Left hindlimb (tissue), 1 donor: ENCODE measurements around the gene GPR42.

Source experiments
- DNase-seq: peaks from one replicate; pipeline ENCODE4 v3.0.0-alpha.2; 2018

GPR42 gene

GRCh38 chr19:35370722-35371121 is at the start of gene GPR42:
Gene GPR42, plus strand, starts transcription at chr19:35371068. Its CDS starts 292 bp downstream, at chr19:35371360.
- DNase-seq: no peak

- DNase-seq: no peak
Measured at GRCh38 chr19:35321291-35321690, 49.6 kb upstream of the GPR42 start.

- no peak for DNase-seq
Measured at GRCh38 chr19:35322014-35322413, 48.9 kb upstream of the GPR42 start.

GRCh38 chr19:35327642-35328041 is 43.2 kb upstream of the GPR42 start:
- DNase-seq: no peak

- DNase-seq: no peak
Measured at GRCh38 chr19:35328851-35329285, 42.0 kb upstream of the GPR42 start, which contains the start of gene CD22. Gene CD22, plus strand, starts transcription at chr19:35329187. Its CDS starts 2,854 bp downstream, at chr19:35332041.

GRCh38 chr19:35329323-35329722 is 41.5 kb upstream of the GPR42 start:
- DNase-seq: no peak

GRCh38 chr19:35330475-35330874 is 40.4 kb upstream of the GPR42 start:
- DNase-seq: no peak

- DNase-seq: no peak
Measured at GRCh38 chr19:35331551-35332214, 39.2 kb upstream of the GPR42 start.

GRCh38 chr19:35332817-35333216 is 38.1 kb upstream of the GPR42 start:
- DNase-seq: no peak

- DNase-seq: no peak
Measured at GRCh38 chr19:35334144-35334753, 36.6 kb upstream of the GPR42 start.

GRCh38 chr19:35336166-35336955 is 34.5 kb upstream of the GPR42 start:
- DNase-seq: no peak

GRCh38 chr19:35337097-35337983 is 33.5 kb upstream of the GPR42 start:
- no peak for DNase-seq

GRCh38 chr19:35337984-35338296 is 32.9 kb upstream of the GPR42 start:
- no peak for DNase-seq

GRCh38 chr19:35340431-35340830 is 30.4 kb upstream of the GPR42 start:
- DNase-seq: no peak

- no peak for DNase-seq
Measured at GRCh38 chr19:35341006-35341405, 29.9 kb upstream of the GPR42 start.

GRCh38 chr19:35341565-35342225 is 29.2 kb upstream of the GPR42 start:
- DNase-seq: no peak

- DNase-seq: no peak
Measured at GRCh38 chr19:35342430-35342829, 28.4 kb upstream of the GPR42 start.

GRCh38 chr19:35344511-35345031 is 26.3 kb upstream of the GPR42 start:
- no peak for DNase-seq

- DNase-seq: no peak
Measured at GRCh38 chr19:35345671-35346111, 25.2 kb upstream of the GPR42 start.

- DNase-seq: no peak
Measured at GRCh38 chr19:35346193-35347052, 24.4 kb upstream of the GPR42 start.
